Mesothelial cell of epicardium (in vitro differentiated cells): ENCODE results near the gene KCNC1. TPM values are rescaled to one million over a fixed set of nuclear protein-coding genes. Genes with fewer than 3 reads are reported as not detected.

Experiments used
- DNase-seq, 2 experiments: peaks; one replicate each; pipeline ENCODE4 v3.0.0; 2021; ENCODE audit warnings: low spot score in 2 of 2; ENCODE audit not compliant: unreplicated experiment in 2 of 2
- H3K27ac Mint-ChIP-seq: 2 replicates; pipeline ENCODE4 v1.8.0; 2021; ENCODE audit warnings: mixed read lengths
- H3K27me3 Mint-ChIP-seq: 2 replicates; pipeline ENCODE4 v1.8.0; 2021; ENCODE audit warnings: low read depth, mixed read lengths
- H3K36me3 Mint-ChIP-seq: 2 replicates; pipeline ENCODE4 v1.8.0; 2021; ENCODE audit warnings: mixed read lengths
- H3K4me1 Mint-ChIP-seq: 2 replicates; pipeline ENCODE4 v1.8.0; 2021; ENCODE audit warnings: mixed read lengths
- H3K4me3 Mint-ChIP-seq: 2 replicates; pipeline ENCODE4 v1.8.0; 2021; ENCODE audit warnings: mild to moderate bottlenecking, moderate library complexity, mixed read lengths
- H3K9me3 Mint-ChIP-seq: 2 replicates; pipeline ENCODE4 v1.8.0; 2021; ENCODE audit warnings: mixed read lengths
- CTCF ChIP-seq: fragments of 200-600 bp; sonication (generic); IDR thresholded peaks from one replicate; pipeline ENCODE4 v1.5.0; 2021; ENCODE audit warnings: antibody characterized with exemption; ENCODE audit not compliant: unreplicated experiment
- total RNA-seq: library from RNA; stranded (reverse); gene quantifications from 3 replicates; pipeline ENCODE4 v1.2.1, GENCODE V29; 2021

KCNC1 gene
- total RNA-seq, 1 donor from 2014 or later, result 0.20 TPM

- Mint-ChIP-seq H3K9me3 (no peaks in the 10 kb centered on the region), H3K27ac (no peak overlapping the region), H3K4me3 (no peak overlapping the region), H3K36me3 (no peaks in the 10 kb centered on the region), H3K4me1 (no peaks in the 10 kb centered on the region), H3K27me3 (no peaks in the 10 kb centered on the region)
- no peak for DNase-seq
- TF ChIP-seq CTCF, result no peak
Measured at GRCh38 chr11:17768547-17768946, 34.0 kb downstream of the KCNC1 start.

- Mint-ChIP-seq H3K4me3 (no peak overlapping the region), H3K36me3 (no peaks in the 10 kb centered on the region), H3K4me1 (no peaks in the 10 kb centered on the region), H3K27ac (no peak overlapping the region), H3K27me3 (no peaks in the 10 kb centered on the region), H3K9me3 (no peaks in the 10 kb centered on the region)
- TF ChIP-seq CTCF, result no peak
- DNase-seq, result no peak
Measured at GRCh38 chr11:17769218-17769617, 34.6 kb downstream of the KCNC1 start.

GRCh38 chr11:17770048-17770652, 35.6 kb downstream of the KCNC1 start:
- H3K9me3 Mint-ChIP-seq, result no peaks in the 10 kb centered on the region
- peaks cover 3% of the 10 kb centered on the region for H3K27me3 Mint-ChIP-seq
- no peak overlapping the region for H3K4me3 Mint-ChIP-seq
- no peak overlapping the region for H3K27ac Mint-ChIP-seq
- no peaks in the 10 kb centered on the region for H3K4me1 Mint-ChIP-seq
- no peak for DNase-seq
- no peaks in the 10 kb centered on the region for H3K36me3 Mint-ChIP-seq
- TF ChIP-seq CTCF, result no peak

- Mint-ChIP-seq H3K36me3 (no peaks in the 10 kb centered on the region), H3K4me1 (no peaks in the 10 kb centered on the region), H3K9me3 (no peaks in the 10 kb centered on the region), H3K27ac (no peak overlapping the region), H3K4me3 (no peak overlapping the region), H3K27me3 (peaks cover 3% of the 10 kb centered on the region)
- DNase-seq, result no peak
- TF ChIP-seq CTCF, result no peak
Measured at GRCh38 chr11:17770917-17771316, 36.3 kb downstream of the KCNC1 start.

- DNase-seq, result no peak
Measured at GRCh38 chr11:17771415-17771814, 36.8 kb downstream of the KCNC1 start.

More at GRCh38 chr11:17771415-17771814, 36.8 kb downstream of the KCNC1 start:
- Mint-ChIP-seq H3K4me1 (no peaks in the 10 kb centered on the region), H3K9me3 (no peaks in the 10 kb centered on the region), H3K36me3 (no peaks in the 10 kb centered on the region), H3K4me3 (no peak overlapping the region), H3K27me3 (peaks cover 3% of the 10 kb centered on the region), H3K27ac (no peak overlapping the region)
- no peak for TF ChIP-seq CTCF
